NCI-H345 treated with DMSO at 0.1 percent for 48 hours (cell line): ENCODE measurements around the gene PI4KB.
"Not testable (repeated sequence)": the region's sequence is repeated elsewhere in the genome, so short reads cannot be mapped to it uniquely, and the experiment has no call there.

ENCODE experiments used
- DNase-seq: peaks from one replicate; lab custom pipeline; 2025; ENCODE audit not compliant: unreplicated experiment; lab: John Stamatoyannopoulos, UW

PI4KB gene

GRCh38 chr1:151281969-151282882 lies 45.0 kb downstream of the PI4KB start, which contains the start of gene ZNF687:
ZNF687 (plus strand) TSS chr1:151282299; CDS start chr1:151286292, 3,993 bp downstream.
- peak; percentile 100 for DNase-seq

GRCh38 chr1:151281225-151281968 lies 45.8 kb downstream of the PI4KB start:
- DNase-seq = peak; percentile 100

GRCh38 chr1:151277249-151277648 lies 50.0 kb downstream of the PI4KB start:
- no peak for DNase-seq

GRCh38 chr1:151275341-151275740 lies 51.9 kb downstream of the PI4KB start:
- DNase-seq = not testable (repeated sequence)

- DNase-seq = no peak
Observed at GRCh38 chr1:151273924-151274466, 53.2 kb downstream of the PI4KB start.

- DNase-seq = no peak
Observed at GRCh38 chr1:151267760-151268159, 59.5 kb downstream of the PI4KB start.

- no peak for DNase-seq
Observed at GRCh38 chr1:151266821-151267220, 60.4 kb downstream of the PI4KB start.

GRCh38 chr1:151266315-151266714 lies 60.9 kb downstream of the PI4KB start:
- no peak for DNase-seq

GRCh38 chr1:151265446-151266236 lies 61.6 kb downstream of the PI4KB start:
- no peak for DNase-seq

- DNase-seq = no peak
Observed at GRCh38 chr1:151259351-151259750, 67.9 kb downstream of the PI4KB start.

- no peak for DNase-seq
Observed at GRCh38 chr1:151255381-151255780, 71.8 kb downstream of the PI4KB start.

- peak; percentile 100 for DNase-seq
Observed at GRCh38 chr1:151254217-151255213, 72.7 kb downstream of the PI4KB start, which contains the start of gene PSMD4. PSMD4 (plus strand) TSS chr1:151254734; CDS start chr1:151254783, 49 bp downstream.

- peak; percentile 96 for DNase-seq
Observed at GRCh38 chr1:151251656-151252470, 75.4 kb downstream of the PI4KB start.

- DNase-seq = no peak
Observed at GRCh38 chr1:151246786-151247185, 80.4 kb downstream of the PI4KB start.

GRCh38 chr1:151243683-151244216 lies 83.5 kb downstream of the PI4KB start:
- DNase-seq = no peak

- DNase-seq = no peak
Observed at GRCh38 chr1:151242442-151242841, 84.8 kb downstream of the PI4KB start.
